Measurements from ENCODE around the gene OR52K2. TPM values are rescaled to one million over a fixed set of nuclear protein-coding genes. Genes with fewer than 3 reads are reported as not detected.

The OR52K2 gene
- total RNA-seq, 2 experiments from 2014 or later: not detected

DNA sequence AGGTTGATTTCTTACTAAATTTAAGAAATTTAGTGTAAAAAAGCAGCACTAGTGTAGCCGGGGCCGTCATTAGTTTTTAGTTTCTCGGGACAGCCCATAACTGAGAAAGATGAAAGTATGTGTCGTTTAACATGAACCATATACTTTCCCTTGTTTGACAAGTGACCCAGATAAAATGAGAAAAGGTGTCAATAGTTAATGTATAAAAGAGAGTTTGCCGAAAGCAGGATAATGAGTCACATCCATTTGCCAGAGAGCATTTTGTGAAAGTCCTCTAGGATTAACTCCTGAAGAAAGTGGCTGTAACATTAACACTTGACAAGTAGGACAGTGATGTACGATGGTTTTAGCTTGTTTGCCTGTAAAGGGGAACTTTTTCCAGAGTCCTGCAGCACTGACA is 46.9 kb downstream of the OR52K2 start:
- no peak overlapping the region for H2AFZ ChIP-seq (ENCODE audit: low read length)
- TF ChIP-seq, protein P1, sequence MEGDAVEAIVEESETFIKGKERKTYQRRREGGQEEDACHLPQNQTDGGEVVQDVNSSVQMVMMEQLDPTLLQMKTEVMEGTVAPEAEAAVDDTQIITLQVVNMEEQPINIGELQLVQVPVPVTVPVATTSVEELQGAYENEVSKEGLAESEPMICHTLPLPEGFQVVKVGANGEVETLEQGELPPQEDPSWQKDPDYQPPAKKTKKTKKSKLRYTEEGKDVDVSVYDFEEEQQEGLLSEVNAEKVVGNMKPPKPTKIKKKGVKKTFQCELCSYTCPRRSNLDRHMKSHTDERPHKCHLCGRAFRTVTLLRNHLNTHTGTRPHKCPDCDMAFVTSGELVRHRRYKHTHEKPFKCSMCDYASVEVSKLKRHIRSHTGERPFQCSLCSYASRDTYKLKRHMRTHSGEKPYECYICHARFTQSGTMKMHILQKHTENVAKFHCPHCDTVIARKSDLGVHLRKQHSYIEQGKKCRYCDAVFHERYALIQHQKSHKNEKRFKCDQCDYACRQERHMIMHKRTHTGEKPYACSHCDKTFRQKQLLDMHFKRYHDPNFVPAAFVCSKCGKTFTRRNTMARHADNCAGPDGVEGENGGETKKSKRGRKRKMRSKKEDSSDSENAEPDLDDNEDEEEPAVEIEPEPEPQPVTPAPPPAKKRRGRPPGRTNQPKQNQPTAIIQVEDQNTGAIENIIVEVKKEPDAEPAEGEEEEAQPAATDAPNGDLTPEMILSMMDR (conservative IDR thresholded peaks at IDR 0.05; ENCODE audit: low read length): no peak
- TF ChIP-seq EZH2phosphoT487 (IDR thresholded peaks at IDR 0.05; ENCODE audit: borderline replicate concordance, low read depth, low read length): no peak
- intact Hi-C loops (cut with micrococcal nuclease; ENCODE audit: unreplicated experiment): no loop called here
- H3K27ac ChIP-seq (ENCODE audit: low read depth, low read length, poor library complexity, severe bottlenecking): no peak overlapping the region
- POLR2A ChIA-PET: interaction anchor here (0.9 kb wide), 1 partner anchor 310 kb away, joined by 4 read pairs; no protein-coding TSS in a partner anchor
- H3K36me3 ChIP-seq (ENCODE audit: insufficient read depth, low read length): no peaks in the 10 kb centered on the region
- no peaks in the 10 kb centered on the region for H3K4me1 ChIP-seq (ENCODE audit: insufficient read depth, low read length, poor library complexity, severe bottlenecking)
- BruUV-seq (replicated peaks): no TSS peak
- H3K4me3 ChIP-seq (ENCODE audit: low read depth, low read length, poor library complexity, severe bottlenecking): no peak overlapping the region
- no peak overlapping the region for H3K4me2 ChIP-seq (ENCODE audit: low read length)
- H3K9me3 ChIP-seq (ENCODE audit: low read length): no peaks in the 10 kb centered on the region
- no peaks in the 10 kb centered on the region for H3K9me2 ChIP-seq (ENCODE audit: insufficient read depth, low read length)
- CTCF ChIA-PET (ENCODE audit: unreplicated experiment): no interaction called here
- no peaks in the 10 kb centered on the region for H3K79me2 ChIP-seq (ENCODE audit: insufficient read depth, low read depth, low read length)
- DNase-seq (ENCODE audit: low spot score): no peak
- no peaks in the 10 kb centered on the region for H4K20me1 ChIP-seq (ENCODE audit: insufficient read depth, low read length)

DNA sequence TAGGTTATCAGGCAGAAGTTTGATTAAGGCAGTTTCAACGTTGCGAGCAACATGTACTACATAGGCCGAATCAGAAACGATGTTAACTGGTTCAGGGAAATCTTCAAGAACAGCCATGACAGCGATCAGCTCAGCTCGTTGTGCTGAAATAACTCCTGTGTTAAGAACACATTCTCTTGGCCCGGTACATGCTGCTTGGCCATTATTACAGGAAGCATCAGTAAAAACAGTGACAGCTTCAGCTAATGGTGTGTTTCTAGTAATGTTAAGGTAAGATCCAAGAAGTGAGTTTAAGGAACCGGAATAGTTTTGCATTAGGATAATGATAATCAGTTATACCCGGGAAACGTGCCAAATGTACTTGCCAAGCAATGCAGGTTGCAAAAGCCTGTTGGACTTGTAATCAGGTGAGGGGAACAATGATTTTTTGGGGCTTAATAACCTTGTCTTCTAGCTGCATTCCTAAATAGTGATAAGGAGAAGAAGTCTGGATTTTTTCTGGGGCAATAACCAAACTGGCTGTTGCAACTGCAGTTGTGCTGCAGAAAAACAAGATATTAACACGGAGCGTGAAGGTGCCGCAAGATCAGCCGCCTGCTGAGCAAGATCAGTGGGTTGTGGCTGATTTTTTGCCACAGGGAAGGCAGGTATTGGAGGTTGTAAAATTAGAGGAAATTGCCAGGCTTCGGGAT is 47.6 kb downstream of the OR52K2 start:
- CTCF ChIA-PET (ENCODE audit: unreplicated experiment): no interaction called here
- Histone ChIP-seq H3K4me2 (ENCODE audit: low read length) (no peak overlapping the region), H3K4me1 (ENCODE audit: insufficient read depth, low read length, poor library complexity, severe bottlenecking) (no peaks in the 10 kb centered on the region), H3K4me3 (ENCODE audit: low read depth, low read length, poor library complexity, severe bottlenecking) (no peak overlapping the region), H2AFZ (ENCODE audit: low read length) (no peak overlapping the region), H4K20me1 (ENCODE audit: insufficient read depth, low read length) (no peaks in the 10 kb centered on the region), H3K79me2 (ENCODE audit: insufficient read depth, low read depth, low read length) (no peaks in the 10 kb centered on the region), H3K9me2 (ENCODE audit: insufficient read depth, low read length) (no peaks in the 10 kb centered on the region), H3K27ac (ENCODE audit: low read depth, low read length, poor library complexity, severe bottlenecking) (no peak overlapping the region), H3K9me3 (ENCODE audit: low read length) (no peaks in the 10 kb centered on the region), H3K36me3 (ENCODE audit: insufficient read depth, low read length) (no peaks in the 10 kb centered on the region)
- DNase-seq (ENCODE audit: low spot score): no peak
- TF ChIP-seq, protein P1 (conservative IDR thresholded peaks at IDR 0.05; ENCODE audit: low read length): no peak
- no peak for TF ChIP-seq EZH2phosphoT487 (IDR thresholded peaks at IDR 0.05; ENCODE audit: borderline replicate concordance, low read depth, low read length)
- BruUV-seq (replicated peaks): no TSS peak
- intact Hi-C loops (cut with micrococcal nuclease; ENCODE audit: unreplicated experiment): no loop called here
- POLR2A ChIA-PET: interaction anchor here (0.6 to 0.9 kb wide), 2 partner anchors 96 to 310 kb away, joined by 4 read pairs; no protein-coding TSS in a partner anchor

Other genes with a start within 250 kb of the OR52K2 start
- gene OR52B4, start 80.9 kb upstream of the OR52K2 start, total RNA-seq (2014; rRNA removed; shearing (Covaris generic)): not detected in 2 replicates
- gene OR52B4, start 80.9 kb upstream of the OR52K2 start, total RNA-seq (2022): not detected in 2 replicates
- 11.3 and 12.9 TPM in 2 replicates for gene TRIM21, start 55.6 kb upstream of the OR52K2 start, total RNA-seq (2014; rRNA removed; shearing (Covaris generic))
- 11.2 and 13.1 TPM in 2 replicates for gene TRIM21, start 55.6 kb upstream of the OR52K2 start, total RNA-seq (2022)
- not detected in 2 replicates for gene OR52K1, start 33.4 kb downstream of the OR52K2 start, total RNA-seq (2014; rRNA removed; shearing (Covaris generic))
- gene OR52K1, start 33.4 kb downstream of the OR52K2 start, total RNA-seq (2022): not detected in 2 replicates
- not detected in 2 replicates for gene OR52M1, start 95.9 kb downstream of the OR52K2 start, total RNA-seq (2014; rRNA removed; shearing (Covaris generic))
- not detected in 2 replicates for gene OR52M1, start 95.9 kb downstream of the OR52K2 start, total RNA-seq (2022)
- gene OR52I2, start 132.4 kb downstream of the OR52K2 start, total RNA-seq (2014; rRNA removed; shearing (Covaris generic)): not detected in 2 replicates
- not detected in 2 replicates for gene OR52I2, start 132.4 kb downstream of the OR52K2 start, total RNA-seq (2022)
- gene OR52I1, start 144.7 kb downstream of the OR52K2 start, total RNA-seq (2014; rRNA removed; shearing (Covaris generic)): not detected in 2 replicates
- gene OR52I1, start 144.7 kb downstream of the OR52K2 start, total RNA-seq (2022): not detected in 2 replicates
- gene TRIM68, start 158.9 kb downstream of the OR52K2 start, total RNA-seq (2014; rRNA removed; shearing (Covaris generic)): 10.4 and 13.2 TPM in 2 replicates
- gene TRIM68, start 158.9 kb downstream of the OR52K2 start, total RNA-seq (2022): 11.9 and 15.8 TPM in 2 replicates
- not detected in 2 replicates for gene OR51D1, start 188.2 kb downstream of the OR52K2 start, total RNA-seq (2014; rRNA removed; shearing (Covaris generic))
- not detected in 2 replicates for gene OR51D1, start 188.2 kb downstream of the OR52K2 start, total RNA-seq (2022)
- gene OR51E1, start 194.7 kb downstream of the OR52K2 start, total RNA-seq (2014; rRNA removed; shearing (Covaris generic)): 0.09 TPM in 1 of 2 replicates, not detected in the other
- gene OR51E1, start 194.7 kb downstream of the OR52K2 start, total RNA-seq (2022): not detected in 2 replicates
- gene OR51E2, start 248.6 kb downstream of the OR52K2 start, total RNA-seq (2014; rRNA removed; shearing (Covaris generic)): 0.05 TPM in 1 of 2 replicates, not detected in the other
- not detected in 2 replicates for gene OR51E2, start 248.6 kb downstream of the OR52K2 start, total RNA-seq (2022)